KOPT-K1 (cell line): Measurements from ENCODE around the gene SCGB2B2.
"Not testable (repeated sequence)": the region's sequence is repeated elsewhere in the genome, so short reads cannot be mapped to it uniquely, and the experiment has no call there.

Source experiments
- H3K27ac ChIP-seq: fragments of 200-600 bp; sonication (generic); 2 replicates; pipeline ENCODE4 v1.5.1; 2016; ENCODE audit warnings: antibody characterized with exemption, mild to moderate bottlenecking, low read depth, low read length; ENCODE audit not compliant: poor library complexity, severe bottlenecking
- H3K36me3 ChIP-seq: fragments of 200-600 bp; sonication (generic); 2 replicates; pipeline ENCODE4 v1.5.1; 2017; ENCODE audit warnings: antibody characterized with exemption, mild to moderate bottlenecking, low read length, moderate library complexity; ENCODE audit not compliant: insufficient read depth
- H3K9me3 ChIP-seq: fragments of 200-600 bp; sonication (generic); 2 replicates; pipeline ENCODE4 v1.5.1; 2017; ENCODE audit warnings: antibody characterized with exemption, low read length, mild to moderate bottlenecking; ENCODE audit not compliant: insufficient read depth, poor library complexity, severe bottlenecking

SCGB2B2 gene, protein sequence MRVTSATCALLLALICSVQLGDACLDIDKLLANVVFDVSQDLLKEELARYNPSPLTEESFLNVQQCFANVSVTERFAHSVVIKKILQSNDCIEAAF

DNA sequence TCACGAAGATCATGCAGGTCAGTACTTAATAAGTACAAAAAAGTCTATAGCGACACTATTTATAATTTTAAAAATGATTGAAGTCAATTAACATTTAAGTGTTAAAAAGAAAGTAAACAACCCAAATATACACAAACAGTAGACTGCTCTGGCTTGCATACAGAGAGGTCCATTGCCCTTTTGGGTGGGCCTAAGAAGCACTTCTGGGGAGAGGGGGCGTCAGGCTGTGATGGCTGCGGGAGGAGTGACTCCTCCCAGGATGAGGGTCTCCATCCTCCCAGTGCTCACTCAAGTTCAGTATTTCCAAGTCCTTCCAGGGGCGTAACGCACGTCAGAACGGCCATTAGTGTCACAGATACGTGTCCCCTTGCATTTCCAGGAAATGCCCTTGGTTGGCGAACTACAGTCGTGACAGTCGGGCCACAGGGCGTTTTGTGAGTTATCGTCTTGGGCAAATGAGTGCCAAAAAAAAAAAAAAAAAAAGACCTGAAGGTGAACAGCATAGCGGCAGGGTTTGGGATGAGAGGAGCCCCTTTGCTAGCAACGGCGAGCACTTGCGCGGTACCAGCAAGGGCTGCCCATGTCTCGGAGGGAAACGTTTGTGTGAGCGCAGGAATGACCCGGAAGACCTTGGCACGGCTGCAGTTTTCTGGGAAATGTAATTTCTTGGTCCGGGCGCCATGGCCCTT, at the start of gene SCGB2B2:
SCGB2B2 (minus strand) TSS at position 463 of the 689 bp plus-strand sequence. CDS start 82,596 bp downstream, outside the sequence.
- Histone ChIP-seq H3K9me3 (peaks cover 29% of the 10 kb centered on the region), H3K36me3 (peaks cover 33% of the 10 kb centered on the region), H3K27ac (peak within 1 kb of the TSS; percentile 94)

DNA sequence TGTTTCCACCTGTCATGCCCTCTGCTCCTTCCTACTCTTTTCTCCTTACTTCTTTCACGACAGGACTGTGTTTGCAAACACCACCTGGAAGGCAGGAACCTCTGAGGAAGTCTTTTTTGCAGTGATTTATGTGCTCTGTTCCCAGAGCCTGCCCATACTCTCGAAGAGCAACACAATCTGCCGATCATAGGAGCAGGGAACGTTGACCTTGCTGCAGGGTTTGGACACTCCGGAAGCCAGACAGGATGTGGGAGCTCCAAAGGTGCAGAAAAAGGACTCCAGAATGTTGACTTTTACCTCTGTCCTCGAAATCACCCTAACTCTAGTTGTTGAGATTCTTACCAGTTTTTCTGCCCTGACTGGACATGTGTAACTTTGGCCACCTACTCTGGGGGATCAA, 48.4 kb upstream of the SCGB2B2 start:
- H3K9me3 ChIP-seq: no peaks in the 10 kb centered on the region

DNA sequence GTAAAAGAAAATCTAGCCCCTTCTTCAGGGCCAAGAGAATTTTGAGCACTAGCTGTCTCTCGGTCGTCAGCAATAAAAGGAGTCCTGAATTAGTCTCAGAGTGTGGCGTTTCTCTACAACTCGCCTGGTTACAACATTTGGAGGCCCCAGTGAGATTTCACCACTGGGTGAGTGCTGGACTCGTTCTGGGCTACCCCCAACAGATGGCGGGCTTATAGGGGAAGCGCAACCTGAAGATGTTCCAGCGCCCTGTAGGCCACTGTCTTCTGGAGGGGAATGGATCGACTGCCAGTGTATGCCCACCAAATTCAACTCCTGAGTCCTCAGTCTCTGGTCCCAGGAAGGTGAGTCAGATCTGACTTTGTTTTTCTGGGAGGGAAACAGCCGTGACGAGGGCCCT, 45.4 kb upstream of the SCGB2B2 start:
- no peaks in the 10 kb centered on the region for H3K9me3 ChIP-seq
- H3K27ac ChIP-seq: no peak overlapping the region
- H3K36me3 ChIP-seq: no peaks in the 10 kb centered on the region

More for the DNA sequence above, 48.4 kb upstream of the SCGB2B2 start:
- Histone ChIP-seq H3K27ac (no peak overlapping the region), H3K36me3 (no peaks in the 10 kb centered on the region)

DNA sequence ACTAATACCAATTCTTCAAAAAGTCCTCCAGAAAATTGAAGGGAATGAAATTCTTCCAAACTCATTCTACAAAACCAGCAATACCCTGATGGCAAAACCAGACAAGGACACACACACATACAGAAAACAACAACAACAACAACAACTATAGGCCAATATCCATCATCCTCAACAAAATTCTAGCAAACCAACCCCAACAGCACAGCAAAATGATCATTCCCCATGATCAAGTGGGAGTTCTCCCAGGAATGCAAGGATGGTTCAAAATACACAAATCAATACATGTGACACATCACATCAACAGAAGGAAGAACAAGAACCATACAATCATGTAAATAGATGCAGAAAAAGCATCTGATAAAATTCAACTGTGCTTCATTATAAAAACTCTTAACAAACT, 38.4 kb upstream of the SCGB2B2 start:
- Histone ChIP-seq H3K9me3 (peaks cover 20% of the 10 kb centered on the region), H3K27ac (no peak overlapping the region), H3K36me3 (no peaks in the 10 kb centered on the region)

DNA sequence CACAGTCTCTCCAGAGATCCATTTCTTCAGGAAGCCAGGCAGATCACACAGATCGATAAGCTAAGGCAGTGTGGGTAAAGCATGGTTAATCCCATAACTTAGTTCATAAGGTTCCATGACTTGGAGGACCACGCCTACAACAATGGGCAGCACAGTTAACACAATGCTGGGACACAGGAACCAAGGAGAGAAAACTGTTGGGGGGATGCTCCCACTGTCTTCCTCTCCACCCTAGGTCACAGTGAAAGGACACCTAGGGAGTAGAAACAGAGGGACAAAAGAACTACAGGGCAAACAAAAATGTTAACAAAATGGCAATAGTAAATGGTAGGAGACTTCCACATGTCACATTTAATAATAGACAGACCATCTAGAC, 36.3 kb upstream of the SCGB2B2 start:
- Histone ChIP-seq H3K36me3 (no peaks in the 10 kb centered on the region), H3K27ac (no peak overlapping the region), H3K9me3 (peaks cover 20% of the 10 kb centered on the region)

DNA sequence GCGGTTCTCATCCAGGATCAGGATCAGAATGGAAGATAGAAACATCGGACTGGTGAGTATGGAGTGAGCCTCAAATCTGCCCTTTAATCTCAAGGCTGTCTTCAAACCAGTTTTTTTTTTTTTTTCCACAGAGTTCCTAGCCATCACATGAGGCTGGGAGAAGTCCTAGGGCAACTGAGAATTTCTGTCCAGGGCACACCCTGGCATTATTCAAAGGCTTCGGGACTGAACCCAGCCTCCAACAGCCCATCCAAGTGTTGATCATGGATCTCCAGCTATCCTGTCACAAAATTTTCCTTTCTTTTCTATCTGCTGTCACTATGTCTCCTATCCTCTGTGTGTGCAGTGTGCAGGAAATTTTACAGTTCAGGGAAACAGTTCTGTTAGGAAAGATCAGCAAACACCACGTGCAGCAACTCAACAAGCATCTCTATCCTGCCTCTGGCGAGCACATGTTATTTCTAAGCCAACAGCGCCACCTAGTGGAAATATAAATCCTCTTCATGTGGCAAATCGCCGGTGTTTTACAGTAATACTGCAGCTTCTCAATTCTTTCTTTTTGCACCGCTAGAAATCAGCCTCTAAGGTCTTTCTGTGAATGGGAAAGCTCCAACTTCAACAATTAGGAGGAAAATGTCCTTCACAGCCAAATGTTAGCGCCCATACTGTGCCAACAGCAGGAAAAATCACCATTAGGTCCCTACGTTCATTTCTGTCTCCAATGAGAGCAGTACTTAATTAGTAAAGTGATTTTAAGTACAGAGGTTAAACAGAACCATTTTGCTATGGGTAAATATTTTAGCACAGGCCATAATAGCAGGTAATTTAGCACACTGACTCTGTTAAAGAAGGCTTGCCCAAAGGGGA, 35.7 kb upstream of the SCGB2B2 start:
- Histone ChIP-seq H3K36me3 (no peaks in the 10 kb centered on the region), H3K9me3 (peaks cover 20% of the 10 kb centered on the region), H3K27ac (no peak overlapping the region)

DNA sequence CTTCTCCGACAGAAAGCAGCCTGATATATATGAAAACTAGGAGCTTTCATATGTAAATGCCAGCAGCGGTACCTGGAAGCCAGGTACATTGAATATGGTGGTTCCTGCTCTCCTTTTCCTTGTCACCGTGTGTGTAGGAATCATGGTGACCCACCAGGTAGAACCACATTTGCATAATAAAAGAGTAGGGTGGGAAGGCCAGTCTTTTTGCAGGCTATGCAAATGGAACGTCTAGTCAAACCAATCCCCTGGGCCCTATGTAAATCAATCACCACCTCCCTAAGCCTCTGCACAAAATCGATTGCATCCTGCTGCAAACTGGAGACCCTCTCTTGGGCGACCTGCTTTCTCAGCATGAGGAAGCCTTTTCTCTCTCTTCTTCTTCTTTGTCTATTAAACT, 34.9 kb upstream of the SCGB2B2 start:
- no peak overlapping the region for H3K27ac ChIP-seq
- no peaks in the 10 kb centered on the region for H3K36me3 ChIP-seq
- H3K9me3 ChIP-seq: peaks cover 27% of the 10 kb centered on the region

DNA sequence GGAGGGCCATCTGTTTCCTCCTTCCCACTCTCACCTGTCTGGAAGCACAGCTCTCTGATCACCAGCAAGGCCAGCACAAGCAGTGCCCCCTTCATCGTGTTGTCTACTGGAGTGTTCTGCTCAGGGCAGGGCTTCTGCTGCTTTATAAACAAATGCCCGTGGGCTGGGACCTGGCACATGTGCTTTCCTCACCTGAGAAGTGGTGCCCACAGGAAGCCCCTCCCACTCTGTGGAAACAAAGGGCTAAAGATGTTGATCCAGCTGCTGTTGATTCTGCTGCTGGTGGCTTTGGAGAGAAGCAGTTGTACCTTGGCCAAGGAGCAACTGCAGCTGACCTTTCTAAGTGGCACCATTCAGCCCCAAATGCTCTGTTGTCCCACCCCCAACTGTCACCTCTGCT, 30.7 kb upstream of the SCGB2B2 start:
- H3K27ac ChIP-seq: no peak overlapping the region
- H3K36me3 ChIP-seq: no peaks in the 10 kb centered on the region
- H3K9me3 ChIP-seq: peaks cover 8% of the 10 kb centered on the region

DNA sequence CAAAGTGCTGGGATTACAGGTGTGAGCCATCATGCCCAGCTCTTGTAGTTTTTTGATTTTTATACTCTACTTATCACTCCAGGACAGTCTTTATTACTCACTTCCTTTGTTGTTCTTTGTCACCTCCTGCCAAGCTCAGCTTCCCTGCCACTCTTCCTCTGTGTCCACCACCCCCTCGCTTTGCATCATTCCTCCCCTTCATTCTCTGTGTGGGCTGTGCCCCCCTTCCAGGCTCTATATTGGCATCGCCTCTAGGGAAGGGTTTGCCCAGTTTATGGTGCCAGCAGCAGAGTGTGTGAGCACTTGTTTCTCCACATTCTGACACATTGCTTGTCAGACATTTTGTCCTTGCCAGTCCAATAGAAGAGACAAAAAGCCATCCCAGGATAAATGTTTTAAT, 15.6 kb upstream of the SCGB2B2 start:
- Histone ChIP-seq H3K27ac (no peak overlapping the region), H3K36me3 (no peaks in the 10 kb centered on the region), H3K9me3 (peaks cover 18% of the 10 kb centered on the region)

DNA sequence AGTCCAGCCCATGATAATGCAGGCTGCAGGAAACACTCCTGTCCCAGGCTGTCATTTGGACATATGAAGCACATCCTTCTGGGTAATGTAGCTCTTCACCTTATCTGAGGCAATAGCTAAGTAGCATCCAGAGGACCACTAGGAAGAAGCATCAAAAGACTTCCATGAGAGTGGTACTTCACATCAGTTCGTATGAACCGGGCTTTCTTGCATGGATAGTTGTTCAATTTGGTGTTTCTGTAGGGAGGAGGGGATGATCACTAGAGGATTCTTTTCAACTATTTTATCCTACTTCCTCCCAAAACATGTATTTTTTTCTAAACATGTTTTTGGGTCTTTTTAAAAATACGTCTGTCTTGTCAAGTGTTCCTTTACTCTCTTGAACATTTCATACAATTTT, 13.4 kb upstream of the SCGB2B2 start:
- H3K9me3 ChIP-seq: peaks cover 39% of the 10 kb centered on the region
- no peak overlapping the region for H3K27ac ChIP-seq
- H3K36me3 ChIP-seq: 0 out of 2 replicates have a peak, but pooled peaks cover 4% of the 10 kb centered on the region

DNA sequence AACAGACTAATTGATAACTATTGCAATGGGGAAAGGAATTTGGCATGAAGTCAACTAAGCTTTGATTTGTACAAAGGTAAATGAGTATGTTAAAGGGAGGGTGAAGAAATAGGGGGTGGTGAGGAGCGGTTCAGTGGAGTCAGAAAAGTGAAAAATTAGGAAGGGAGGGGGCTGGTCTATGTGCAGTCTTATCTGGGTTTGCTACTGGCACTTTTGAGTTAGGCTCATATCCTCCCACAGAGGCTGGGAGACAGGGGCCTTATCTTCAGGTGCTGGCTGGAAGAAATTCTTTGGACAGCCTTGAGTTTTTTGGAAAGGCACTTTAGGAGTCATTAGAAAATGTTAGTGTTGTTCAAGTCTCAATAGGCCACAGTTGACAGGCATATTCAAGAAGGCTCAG, 11.6 kb upstream of the SCGB2B2 start:
- no peak overlapping the region for H3K27ac ChIP-seq
- H3K9me3 ChIP-seq: peaks cover 52% of the 10 kb centered on the region
- H3K36me3 ChIP-seq: peaks cover 21% of the 10 kb centered on the region

DNA sequence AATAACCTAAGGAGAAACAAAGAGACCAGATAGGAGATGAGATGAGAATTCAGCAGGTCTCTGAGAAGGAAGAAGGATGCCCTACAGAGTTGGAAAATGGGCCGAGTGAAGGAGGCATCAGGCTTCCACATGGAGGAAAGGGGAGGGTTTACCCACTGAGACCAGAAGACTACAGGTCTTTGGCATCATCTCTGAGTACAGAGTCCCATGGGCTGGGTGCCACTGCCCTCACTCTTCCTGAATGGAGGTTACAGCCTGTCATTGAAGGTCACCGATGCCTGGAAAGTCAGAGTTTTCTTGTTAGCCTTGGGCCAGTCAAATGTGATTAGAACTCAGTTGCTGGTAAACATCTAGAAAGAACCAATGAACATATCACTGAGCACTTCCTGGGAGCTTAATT, 10.4 kb upstream of the SCGB2B2 start:
- peaks cover 63% of the 10 kb centered on the region for H3K9me3 ChIP-seq
- H3K27ac ChIP-seq: no peak overlapping the region
- H3K36me3 ChIP-seq: peaks cover 33% of the 10 kb centered on the region

DNA sequence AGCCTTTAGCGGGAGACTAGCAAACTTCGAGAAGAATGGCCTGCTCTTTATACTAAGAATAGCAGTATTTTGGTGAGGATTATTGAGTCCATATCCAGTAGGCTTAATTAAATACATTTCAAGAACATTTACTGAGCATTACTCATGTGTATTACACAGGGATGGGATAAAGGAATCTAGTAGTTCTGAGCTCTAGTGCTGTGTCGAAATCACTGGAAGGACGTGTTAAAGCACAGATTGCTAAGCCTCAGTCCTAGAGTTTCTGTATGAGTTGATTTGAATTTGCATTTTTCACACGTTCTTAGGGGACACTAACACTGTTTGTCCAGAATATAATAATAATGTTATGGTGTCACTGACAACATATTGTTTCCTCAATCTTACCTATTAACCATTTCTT, 9.5 kb upstream of the SCGB2B2 start:
- peaks cover 72% of the 10 kb centered on the region for H3K9me3 ChIP-seq
- no peak overlapping the region for H3K27ac ChIP-seq
- H3K36me3 ChIP-seq: peaks cover 42% of the 10 kb centered on the region

DNA sequence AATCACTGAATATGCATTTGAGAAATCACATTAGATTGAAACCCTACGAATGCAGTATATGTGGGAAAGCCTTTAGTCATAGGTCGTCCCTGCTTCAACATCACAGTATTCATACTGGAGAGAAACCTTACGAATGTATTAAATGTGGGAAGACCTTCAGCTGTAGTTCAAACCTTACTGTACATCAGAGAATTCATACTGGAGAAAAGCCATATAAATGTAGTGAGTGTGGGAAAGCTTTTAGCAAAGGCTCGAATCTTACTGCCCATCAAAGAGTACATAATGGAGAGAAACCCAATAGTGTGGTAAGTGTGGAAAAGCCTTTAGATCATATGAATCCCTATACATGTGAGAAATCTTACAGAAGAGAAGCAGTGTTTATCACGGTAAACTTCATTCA, 8.3 kb upstream of the SCGB2B2 start:
- Histone ChIP-seq H3K36me3 (peaks cover 52% of the 10 kb centered on the region), H3K9me3 (peaks cover 73% of the 10 kb centered on the region)
- not testable (repeated sequence) for H3K27ac ChIP-seq

DNA sequence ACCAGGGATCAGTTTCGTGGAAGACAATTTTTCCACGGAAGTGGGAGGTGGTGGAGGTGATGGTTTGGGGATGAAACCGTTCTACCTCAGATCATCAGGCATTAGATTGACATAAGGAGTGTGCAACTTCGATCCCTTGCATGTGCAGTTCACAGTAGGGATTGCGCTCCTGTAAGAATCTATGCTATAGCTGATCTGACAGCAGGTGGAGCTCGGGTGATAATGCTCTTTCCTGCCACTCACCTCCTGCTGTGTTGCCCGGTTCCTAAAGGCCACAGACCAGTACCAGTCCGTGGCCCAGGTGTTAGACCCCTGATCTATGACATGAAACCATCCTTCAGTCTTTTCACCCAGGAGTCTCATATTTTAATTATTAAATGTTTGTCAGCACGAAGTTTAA, 4.5 kb upstream of the SCGB2B2 start:
- no peak overlapping the region for H3K27ac ChIP-seq
- peaks cover 71% of the 10 kb centered on the region for H3K36me3 ChIP-seq
- H3K9me3 ChIP-seq: peaks cover 75% of the 10 kb centered on the region
